Measurements from ENCODE around the gene C16orf92.
"Not testable (repeated sequence)": the region's sequence is repeated elsewhere in the genome, so short reads cannot be mapped to it uniquely, and the experiment has no call there.

Gene C16orf92

GRCh38 chr16:30007378-30007895 is 15.6 kb upstream of the C16orf92 start:
- Mint-ChIP-seq H3K4me1 (peaks cover 32% of the 10 kb centered on the region), H3K9me3 (no peaks in the 10 kb centered on the region), H3K36me3 (peaks cover 8% of the 10 kb centered on the region), H3K27ac (no peak overlapping the region), H3K27me3 (peaks cover 44% of the 10 kb centered on the region), H3K4me3 (no peak overlapping the region)
- ATAC-seq = no peak

GRCh38 chr16:30009085-30009862 is 13.7 kb upstream of the C16orf92 start:
- Mint-ChIP-seq H3K4me1 (peaks cover 28% of the 10 kb centered on the region), H3K9me3 (no peaks in the 10 kb centered on the region), H3K27me3 (peaks cover 44% of the 10 kb centered on the region), H3K27ac (no peak overlapping the region), H3K36me3 (no peaks in the 10 kb centered on the region), H3K4me3 (no peak overlapping the region)
- no peak for ATAC-seq

- peak overlapping the region; percentile 53 for H3K4me3 Mint-ChIP-seq
- H3K4me1 Mint-ChIP-seq = peaks cover 21% of the 10 kb centered on the region
- peaks cover 45% of the 10 kb centered on the region for H3K27me3 Mint-ChIP-seq
- no peaks in the 10 kb centered on the region for H3K9me3 Mint-ChIP-seq
- no peaks in the 10 kb centered on the region for H3K36me3 Mint-ChIP-seq
- H3K27ac Mint-ChIP-seq = no peak overlapping the region
- ATAC-seq = no peak
Observed at GRCh38 chr16:30009990-30010843, 12.8 kb upstream of the C16orf92 start.

GRCh38 chr16:30010844-30011713 is 11.9 kb upstream of the C16orf92 start, which contains the start of gene DOC2A:
DOC2A (minus strand) TSS chr16:30011027; CDS start chr16:30010222, 805 bp downstream.
- no peaks in the 10 kb centered on the region for H3K36me3 Mint-ChIP-seq
- H3K27me3 Mint-ChIP-seq = peaks cover 53% of the 10 kb centered on the region
- peak; percentile 49 for ATAC-seq
- no peaks in the 10 kb centered on the region for H3K9me3 Mint-ChIP-seq
- H3K27ac Mint-ChIP-seq = peak within 1 kb of the TSS; percentile 69
- H3K4me1 Mint-ChIP-seq = peaks cover 21% of the 10 kb centered on the region
- H3K4me3 Mint-ChIP-seq = peak within 1 kb of the TSS; percentile 79

GRCh38 chr16:30011714-30012504 is 11.1 kb upstream of the C16orf92 start:
- H3K27ac Mint-ChIP-seq = peak overlapping the region; percentile 69
- H3K4me1 Mint-ChIP-seq = peaks cover 21% of the 10 kb centered on the region
- H3K27me3 Mint-ChIP-seq = peaks cover 59% of the 10 kb centered on the region
- peak overlapping the region; percentile 79 for H3K4me3 Mint-ChIP-seq
- H3K9me3 Mint-ChIP-seq = no peaks in the 10 kb centered on the region
- no peak for ATAC-seq
- H3K36me3 Mint-ChIP-seq = no peaks in the 10 kb centered on the region

GRCh38 chr16:30012598-30012997 is 10.4 kb upstream of the C16orf92 start:
- peaks cover 65% of the 10 kb centered on the region for H3K27me3 Mint-ChIP-seq
- H3K9me3 Mint-ChIP-seq = not testable (repeated sequence)

GRCh38 chr16:30015450-30015849 is 7.5 kb upstream of the C16orf92 start:
- H3K36me3 Mint-ChIP-seq, H3K27ac Mint-ChIP-seq, H3K4me3 Mint-ChIP-seq, ATAC-seq, H3K9me3 Mint-ChIP-seq: not testable (repeated sequence)
- Mint-ChIP-seq H3K27me3 (peaks cover 39% of the 10 kb centered on the region), H3K4me1 (peaks cover 14% of the 10 kb centered on the region)

More at GRCh38 chr16:30012598-30012997, 10.4 kb upstream of the C16orf92 start:
- peaks cover 21% of the 10 kb centered on the region for H3K4me1 Mint-ChIP-seq
- H3K4me3 Mint-ChIP-seq, ATAC-seq, H3K36me3 Mint-ChIP-seq, H3K27ac Mint-ChIP-seq: not testable (repeated sequence)

GRCh38 chr16:30016555-30017276 is 6.3 kb upstream of the C16orf92 start:
- Mint-ChIP-seq H3K4me1 (peaks cover 20% of the 10 kb centered on the region), H3K9me3 (no peaks in the 10 kb centered on the region), H3K27ac (no peak overlapping the region), H3K4me3 (no peak overlapping the region), H3K27me3 (peaks cover 28% of the 10 kb centered on the region), H3K36me3 (no peaks in the 10 kb centered on the region)
- no peak for ATAC-seq

- Mint-ChIP-seq H3K36me3 (no peaks in the 10 kb centered on the region), H3K9me3 (no peaks in the 10 kb centered on the region), H3K27me3 (peaks cover 23% of the 10 kb centered on the region), H3K4me3 (no peak overlapping the region), H3K27ac (no peak overlapping the region), H3K4me1 (peaks cover 15% of the 10 kb centered on the region)
- no peak for ATAC-seq
Observed at GRCh38 chr16:30017277-30017656, 5.7 kb upstream of the C16orf92 start.

GRCh38 chr16:30017937-30018336 is 5.1 kb upstream of the C16orf92 start:
- not testable (repeated sequence) for H3K9me3 Mint-ChIP-seq, H3K4me3 Mint-ChIP-seq, ATAC-seq, H3K36me3 Mint-ChIP-seq, H3K27ac Mint-ChIP-seq
- H3K27me3 Mint-ChIP-seq = peaks cover 21% of the 10 kb centered on the region
- peaks cover 15% of the 10 kb centered on the region for H3K4me1 Mint-ChIP-seq

GRCh38 chr16:30018731-30019158 is 4.3 kb upstream of the C16orf92 start:
- Mint-ChIP-seq H3K36me3 (no peaks in the 10 kb centered on the region), H3K27ac (no peak overlapping the region), H3K9me3 (no peaks in the 10 kb centered on the region), H3K4me1 (peaks cover 15% of the 10 kb centered on the region), H3K4me3 (no peak overlapping the region), H3K27me3 (peaks cover 29% of the 10 kb centered on the region)
- ATAC-seq = no peak

- no peaks in the 10 kb centered on the region for H3K9me3 Mint-ChIP-seq
- ATAC-seq = no peak
- peaks cover 21% of the 10 kb centered on the region for H3K4me1 Mint-ChIP-seq
- H3K4me3 Mint-ChIP-seq = no peak overlapping the region
- H3K27me3 Mint-ChIP-seq = peaks cover 50% of the 10 kb centered on the region
- no peaks in the 10 kb centered on the region for H3K36me3 Mint-ChIP-seq
- H3K27ac Mint-ChIP-seq = no peak overlapping the region
Observed at GRCh38 chr16:30023586-30023985, 588 bp downstream of the C16orf92 start.

GRCh38 chr16:30024451-30024850 is 1.5 kb downstream of the C16orf92 start:
- no peak overlapping the region for H3K27ac Mint-ChIP-seq
- peaks cover 21% of the 10 kb centered on the region for H3K4me1 Mint-ChIP-seq
- H3K36me3 Mint-ChIP-seq = no peaks in the 10 kb centered on the region
- no peaks in the 10 kb centered on the region for H3K9me3 Mint-ChIP-seq
- H3K4me3 Mint-ChIP-seq = no peak overlapping the region
- no peak for ATAC-seq
- H3K27me3 Mint-ChIP-seq = peaks cover 59% of the 10 kb centered on the region

All from stimulated activated memory B cell treated with anti-CD40 and anti-IgM and Interleukin-4, amounts not matched to agents 10 μg/mL and 1 μg/mL and 100 μg/mL, for 72 hours (primary cell).